Endothelial cell of umbilical vein (primary cell): ENCODE results near the gene OLA1. TPM values are rescaled to one million over a fixed set of nuclear protein-coding genes. Genes with fewer than 3 reads are reported as not detected.

ENCODE experiments used
- BruUV-seq: library from RNA; stranded (reverse); fragments of 400-500 nt; replicated peaks from 2 replicates; lab custom pipeline; 2021; lab: Mats Ljungman, UMichigan
- CTCF ChIA-PET: fragments of 300-600, 350-600 bp; sonication (Branson Sonifier 250); formaldehyde crosslinking; loops from one replicate; lab custom pipeline; 2021; ENCODE audit warnings: antibody characterized with exemption, inconsistent platforms; lab: Charles Lee
- POLR2A ChIA-PET: fragments of 300-600, 350-600 bp; sonication (Branson Sonifier 250); formaldehyde crosslinking; loops from one replicate; lab custom pipeline; 2021; ENCODE audit warnings: antibody characterized with exemption, inconsistent platforms; lab: Charles Lee
- DNase-seq: peaks from one replicate; pipeline ENCODE4 v3.0.0-alpha.2; 2011; ENCODE audit warnings: low read depth, low spot score
- FAIRE-seq: peaks from 2 replicates; lab custom pipeline; 2011; peaks lifted over from hg19 to GRCh38; lab: Jason Lieb, UNC
- H2AFZ ChIP-seq: 2 replicates; pipeline ENCODE4 v1.6.0; 2012; ENCODE audit warnings: low read depth, low read length, control low read depth, inconsistent platforms
- H3K27ac ChIP-seq: 2 replicates; pipeline ENCODE4 v1.5.1; 2011; ENCODE audit warnings: low read depth, mild to moderate bottlenecking, control low read depth, low read length, moderate library complexity; ENCODE audit not compliant: insufficient read depth
- H3K27me3 ChIP-seq, 2 experiments: 2 replicates each; pipeline versions ENCODE4 v1.6.0 to v1.6.1; 2011; ENCODE audit warnings: low read length in 2 of 2, mixed read lengths in 1 of 2; ENCODE audit not compliant: control insufficient read depth in 2 of 2, insufficient read depth in 2 of 2
- H3K36me3 ChIP-seq, 2 experiments: 2 replicates in 1 of 2; 3 replicates in 1 of 2; pipeline ENCODE4 v1.5.1; 2011; ENCODE audit warnings: low read length in 2 of 2, mild to moderate bottlenecking in 1 of 2, moderate library complexity in 1 of 2; ENCODE audit not compliant: control insufficient read depth in 2 of 2, insufficient read depth in 2 of 2; ENCODE audit errors: extremely low read depth in 1 of 2
- H3K4me1 ChIP-seq: 3 replicates; pipeline ENCODE4 v1.5.1; 2011; ENCODE audit warnings: mild to moderate bottlenecking, low read length; ENCODE audit not compliant: control insufficient read depth, insufficient read depth; ENCODE audit errors: extremely low read depth
- H3K4me2 ChIP-seq: 2 replicates; pipeline ENCODE4 v1.6.1; 2011; ENCODE audit warnings: low read length, control low read depth, mixed read lengths; ENCODE audit not compliant: insufficient read depth
- H3K4me3 ChIP-seq, 3 experiments: fragments of 200-600 bp in 1 of 3; sonication (generic), shearing (Covaris generic) in 1 of 3; replicated peaks in 1 of 3; 2 replicates each; pipeline ENCODE4 v1.5.1; 2011 to 2016; ENCODE audit warnings: control low read depth in 3 of 3, low read length in 3 of 3, mild to moderate bottlenecking in 2 of 3, inconsistent platforms in 1 of 3, low read depth in 1 of 3, moderate library complexity in 1 of 3; ENCODE audit not compliant: insufficient read depth in 1 of 3
- H3K79me2 ChIP-seq: 2 replicates; pipeline ENCODE4 v1.6.0; 2012; ENCODE audit warnings: low read length, inconsistent platforms; ENCODE audit not compliant: control insufficient read depth, insufficient read depth
- H3K9ac ChIP-seq: replicated peaks from 2 replicates; pipeline ENCODE3; 2011; ENCODE audit warnings: low read length, control low read depth; ENCODE audit not compliant: insufficient read depth; ENCODE audit errors: extremely low read depth
- H3K9me1 ChIP-seq: replicated peaks from 3 replicates; pipeline ENCODE4 v1.6.0; 2011; ENCODE audit warnings: mild to moderate bottlenecking, low read length; ENCODE audit not compliant: control insufficient read depth, insufficient read depth; ENCODE audit errors: extremely low read depth
- H3K9me3 ChIP-seq: replicated peaks from 2 replicates; pipeline ENCODE4 v1.5.1; 2012; ENCODE audit warnings: low read length, inconsistent platforms; ENCODE audit not compliant: control insufficient read depth, insufficient read depth
- H4K20me1 ChIP-seq: replicated peaks from 2 replicates; pipeline ENCODE3; 2011; ENCODE audit warnings: mild to moderate bottlenecking, low read length; ENCODE audit not compliant: control insufficient read depth, insufficient read depth; ENCODE audit errors: extremely low read depth
- EZH2 ChIP-seq: IDR thresholded peaks from 2 replicates; pipeline ENCODE4 v1.6.1; 2012; ENCODE audit warnings: borderline replicate concordance, low read depth, mild to moderate bottlenecking, moderate library complexity, low read length, inconsistent platforms; ENCODE audit not compliant: severe bottlenecking
- FOS ChIP-seq: IDR thresholded peaks from 2 replicates; pipeline ENCODE4 v1.6.1; 2011; ENCODE audit warnings: mild to moderate bottlenecking, low read length, moderate library complexity, borderline replicate concordance; ENCODE audit not compliant: insufficient read depth
- GATA2 ChIP-seq: IDR thresholded peaks from 2 replicates; pipeline ENCODE4 v1.7.0; 2011; ENCODE audit warnings: low read depth, mild to moderate bottlenecking, moderate library complexity, mixed read lengths, low read length; ENCODE audit not compliant: insufficient read length, insufficient read depth
- JUN ChIP-seq: IDR thresholded peaks from 2 replicates; pipeline ENCODE4 v1.6.1; 2011; ENCODE audit warnings: borderline replicate concordance, low read depth; ENCODE audit not compliant: insufficient read length, insufficient read depth
- MYC ChIP-seq: IDR thresholded peaks from one replicate; pipeline ENCODE4 v1.6.1; 2011; ENCODE audit warnings: mild to moderate bottlenecking, low read depth, low read length
- POLR2A ChIP-seq: IDR thresholded peaks from 2 replicates; pipeline ENCODE4 v1.6.1; 2012; ENCODE audit warnings: low read depth, mild to moderate bottlenecking, control low read depth, low read length
- POLR2AphosphoS5 ChIP-seq: IDR thresholded peaks from 2 replicates; pipeline ENCODE4 v1.6.1; 2012; ENCODE audit warnings: low read depth, mild to moderate bottlenecking, control low read depth, low read length, moderate library complexity; ENCODE audit not compliant: insufficient read depth
- dilution Hi-C: fragments of 300-500 bp; cut with MboI; formaldehyde crosslinking; loops from one replicate; pipeline ENCODE4 v1.15.0; 2019; ENCODE audit warnings: low sequenced_read_pairs; ENCODE audit not compliant: extremely low pct_ligation_motif_present
- intact Hi-C: fragments of 100-400 bp; cut with micrococcal nuclease; formaldehyde crosslinking; loops from one replicate; pipeline ENCODE4 v1.10.0; 2022
- polyA plus RNA-seq, 4 experiments: library from polyadenylated mRNA; depleted of rRNA in 3 of 4; stranded (reverse) in 3 of 4; unstranded in 1 of 4; fragments of >200 nt; gene quantifications; 2 replicates each; pipeline versions ENCODE4 v1.2.1 to v1.2.3, GENCODE V29; 2011 to 2012; ENCODE audit warnings: missing spikeins in 1 of 4
- total RNA-seq: library from RNA; stranded (reverse); gene quantifications from 2 replicates; pipeline ENCODE4 v1.2.3, GENCODE V29; 2021
- TF ChIP-seq, protein P1 (sequence below): IDR thresholded peaks from 2 replicates; pipeline ENCODE4 v1.6.1; 2011; ENCODE audit not compliant: insufficient read depth, insufficient read length
- TF ChIP-seq, protein P2 (sequence below), 2 donors: IDR thresholded peaks; 1 replicate in 1 of 2; 2 replicates in 1 of 2; pipeline ENCODE4 v1.5.1; 2011; ENCODE audit warnings: low read length in 2 of 2, mild to moderate bottlenecking in 2 of 2, moderate library complexity in 2 of 2, control low read depth in 1 of 2, inconsistent platforms in 1 of 2, low read depth in 1 of 2; ENCODE audit not compliant: insufficient read depth in 1 of 2; ENCODE audit errors: extremely low read depth in 1 of 2

The OLA1 gene
- total and polyA plus RNA-seq, 2 donors (not counting 3 experiments of a cell fraction or from before 2014, with no cell fraction given), result 30.6 to 93.9 TPM

DNA sequence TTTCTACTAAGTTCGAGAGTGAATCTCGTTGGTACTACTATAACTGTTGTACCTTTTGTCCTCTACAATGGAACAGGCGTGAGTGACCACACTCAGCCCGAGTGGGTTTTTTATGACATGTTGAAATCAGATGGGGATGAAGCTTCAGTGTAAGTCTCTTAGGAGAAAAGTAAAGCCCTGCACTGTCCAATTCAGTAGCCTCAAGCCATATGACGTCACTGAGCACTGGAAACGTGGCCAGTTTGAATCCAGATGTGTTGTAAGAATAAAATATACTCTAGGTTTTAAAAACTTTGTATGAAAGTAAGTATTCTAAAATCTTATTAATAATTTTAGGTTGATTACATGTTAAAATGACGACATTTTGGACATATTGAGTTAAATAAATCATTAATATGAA, 181.5 kb downstream of the OLA1 start:
- H3K9me3 ChIP-seq, result no peaks in the 10 kb centered on the region
- no peaks in the 10 kb centered on the region for H3K79me2 ChIP-seq
- no peaks in the 10 kb centered on the region for H3K27me3 ChIP-seq
- BruUV-seq, result no TSS peak
- no peak for FAIRE-seq
- no peak overlapping the region for H3K4me3 ChIP-seq
- H3K36me3 ChIP-seq, result no peaks in the 10 kb centered on the region
- ChIA-PET POLR2A (no interaction called here), CTCF (interaction anchor here (1.4 kb wide), 1 partner anchor 12 kb away, joined by 6 read pairs; no protein-coding TSS in a partner anchor)
- no peaks in the 10 kb centered on the region for H3K9me1 ChIP-seq
- DNase-seq, result no peak
- H2AFZ ChIP-seq, result no peak overlapping the region
- no peak overlapping the region for H3K9ac ChIP-seq
- intact Hi-C loops, result no loop called here
- TF ChIP-seq, protein P1, sequence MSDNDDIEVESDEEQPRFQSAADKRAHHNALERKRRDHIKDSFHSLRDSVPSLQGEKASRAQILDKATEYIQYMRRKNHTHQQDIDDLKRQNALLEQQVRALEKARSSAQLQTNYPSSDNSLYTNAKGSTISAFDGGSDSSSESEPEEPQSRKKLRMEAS, result no peak
- TF ChIP-seq JUN, result no peak
- TF ChIP-seq EZH2, result no peak
- no peak for TF ChIP-seq GATA2
- TF ChIP-seq POLR2AphosphoS5, result no peak
- TF ChIP-seq FOS, result no peak
- no peak for TF ChIP-seq MYC
- no peak for TF ChIP-seq POLR2A
- TF ChIP-seq, protein P2, sequence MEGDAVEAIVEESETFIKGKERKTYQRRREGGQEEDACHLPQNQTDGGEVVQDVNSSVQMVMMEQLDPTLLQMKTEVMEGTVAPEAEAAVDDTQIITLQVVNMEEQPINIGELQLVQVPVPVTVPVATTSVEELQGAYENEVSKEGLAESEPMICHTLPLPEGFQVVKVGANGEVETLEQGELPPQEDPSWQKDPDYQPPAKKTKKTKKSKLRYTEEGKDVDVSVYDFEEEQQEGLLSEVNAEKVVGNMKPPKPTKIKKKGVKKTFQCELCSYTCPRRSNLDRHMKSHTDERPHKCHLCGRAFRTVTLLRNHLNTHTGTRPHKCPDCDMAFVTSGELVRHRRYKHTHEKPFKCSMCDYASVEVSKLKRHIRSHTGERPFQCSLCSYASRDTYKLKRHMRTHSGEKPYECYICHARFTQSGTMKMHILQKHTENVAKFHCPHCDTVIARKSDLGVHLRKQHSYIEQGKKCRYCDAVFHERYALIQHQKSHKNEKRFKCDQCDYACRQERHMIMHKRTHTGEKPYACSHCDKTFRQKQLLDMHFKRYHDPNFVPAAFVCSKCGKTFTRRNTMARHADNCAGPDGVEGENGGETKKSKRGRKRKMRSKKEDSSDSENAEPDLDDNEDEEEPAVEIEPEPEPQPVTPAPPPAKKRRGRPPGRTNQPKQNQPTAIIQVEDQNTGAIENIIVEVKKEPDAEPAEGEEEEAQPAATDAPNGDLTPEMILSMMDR (IDR thresholded peaks at IDR 0.05; ENCODE audit: extremely low read depth in 1 of 2, insufficient read depth in 1 of 2, low read depth in 1 of 2, low read length in 2 of 2), result no peak
- H3K4me2 ChIP-seq, result no peak overlapping the region
- no peak overlapping the region for H3K27ac ChIP-seq
- H4K20me1 ChIP-seq, result no peaks in the 10 kb centered on the region
- dilution Hi-C loops, result no loop called here
- H3K4me1 ChIP-seq, result no peaks in the 10 kb centered on the region
